Measurements from ENCODE around the gene RAX2.
"Not testable (repeated sequence)": the region's sequence is repeated elsewhere in the genome, so short reads cannot be mapped to it uniquely, and the experiment has no call there.

Gene RAX2

DNA sequence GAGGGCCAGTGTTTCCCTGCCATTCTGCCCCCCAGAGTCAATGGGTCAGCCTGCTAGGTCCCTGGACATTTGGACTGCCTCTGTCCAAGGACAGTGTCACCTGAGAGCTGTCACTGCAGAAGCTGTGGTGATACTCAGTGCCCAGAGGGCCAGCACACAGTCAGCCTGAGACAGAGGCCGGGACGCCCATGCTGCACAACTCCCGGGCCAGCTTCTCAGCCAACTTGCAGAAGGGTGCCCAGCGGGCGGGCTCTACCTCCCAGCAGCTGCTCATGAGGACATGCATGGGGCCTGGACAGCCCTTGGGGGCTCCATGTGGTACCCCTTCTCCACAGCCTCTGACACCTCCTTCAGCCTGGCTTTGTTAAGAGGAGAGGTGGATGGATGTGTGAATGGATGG is 3.8 kb upstream of the RAX2 start:
- no peak for DNase-seq

GRCh38 chr19:3775374-3775711 is 3.3 kb upstream of the RAX2 start:
- DNase-seq: no peak

DNA sequence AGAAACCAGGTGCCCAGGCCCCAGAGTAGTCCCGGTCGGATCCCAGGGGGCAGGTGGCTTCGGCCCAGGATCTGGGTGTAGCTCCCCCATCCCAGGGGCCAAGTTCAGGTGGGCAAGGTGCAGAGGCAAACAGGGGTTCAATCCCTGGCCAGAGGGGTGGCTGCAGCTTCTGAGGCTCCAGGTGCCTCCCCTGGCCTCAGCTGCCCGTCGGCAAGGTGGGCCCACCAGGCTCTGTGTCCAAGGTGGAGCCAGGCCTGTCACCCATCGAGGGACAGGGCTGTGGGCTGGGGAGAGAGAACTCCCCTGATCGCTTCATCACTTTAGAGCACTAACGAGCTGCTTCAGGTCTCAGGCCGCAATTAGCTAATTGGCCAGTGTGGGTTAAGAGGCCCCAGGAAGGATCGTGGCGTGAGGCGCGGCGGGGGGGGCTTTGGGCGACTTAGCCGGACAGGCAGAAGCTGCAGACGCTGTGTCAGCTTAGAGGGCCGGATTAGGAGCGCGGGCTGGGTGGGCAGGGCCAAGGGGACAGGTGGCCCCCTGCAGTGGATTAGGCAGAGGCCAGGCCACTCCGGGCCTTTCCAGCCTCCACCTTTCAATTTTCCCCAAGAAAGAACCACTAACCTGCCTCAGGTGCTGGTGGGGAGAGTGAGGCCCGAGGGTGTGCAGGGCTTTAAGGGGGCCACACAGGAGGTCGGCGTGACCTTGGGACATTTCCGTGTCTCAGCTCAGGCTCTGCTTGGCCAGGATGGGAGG is 2.8 kb upstream of the RAX2 start:
- no peak for DNase-seq

DNA sequence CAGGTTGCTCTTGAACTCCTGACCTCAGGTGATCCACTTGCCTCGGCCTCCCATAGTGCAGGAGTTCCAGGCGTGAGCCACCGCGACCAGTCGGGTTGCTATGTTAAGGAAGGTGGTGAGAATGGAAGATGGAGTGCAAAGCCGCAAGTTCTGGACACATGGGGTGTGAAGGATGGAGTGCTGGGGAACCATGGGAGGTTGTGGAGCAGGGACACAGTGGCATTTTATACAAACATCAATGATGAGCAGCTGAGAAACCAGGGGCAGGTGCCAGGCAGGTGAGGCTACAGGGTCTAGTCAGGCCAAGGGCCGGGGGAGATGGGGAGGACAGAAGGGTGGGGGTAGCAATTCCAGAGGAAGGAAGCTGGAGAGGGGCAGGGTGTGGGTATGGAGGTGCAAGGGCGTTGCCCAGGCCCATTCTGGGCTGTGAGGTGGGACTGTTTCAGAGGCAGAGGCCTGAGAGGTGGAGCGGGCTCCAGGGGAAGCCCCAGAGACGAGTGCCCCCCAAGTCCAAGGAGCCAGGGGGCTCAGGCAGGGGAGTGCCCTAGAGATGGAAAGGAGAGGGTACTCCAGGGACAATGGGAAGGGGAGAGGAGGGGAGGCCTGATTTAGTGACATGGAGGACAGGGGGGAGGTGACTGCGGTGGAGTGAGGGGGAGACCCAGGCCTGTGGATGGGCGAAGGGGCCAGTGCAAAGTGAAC is 1.9 kb upstream of the RAX2 start:
- no peak for DNase-seq

GRCh38 chr19:3771000-3771905 is 775 bp downstream of the RAX2 start:
- no peak for DNase-seq

DNA sequence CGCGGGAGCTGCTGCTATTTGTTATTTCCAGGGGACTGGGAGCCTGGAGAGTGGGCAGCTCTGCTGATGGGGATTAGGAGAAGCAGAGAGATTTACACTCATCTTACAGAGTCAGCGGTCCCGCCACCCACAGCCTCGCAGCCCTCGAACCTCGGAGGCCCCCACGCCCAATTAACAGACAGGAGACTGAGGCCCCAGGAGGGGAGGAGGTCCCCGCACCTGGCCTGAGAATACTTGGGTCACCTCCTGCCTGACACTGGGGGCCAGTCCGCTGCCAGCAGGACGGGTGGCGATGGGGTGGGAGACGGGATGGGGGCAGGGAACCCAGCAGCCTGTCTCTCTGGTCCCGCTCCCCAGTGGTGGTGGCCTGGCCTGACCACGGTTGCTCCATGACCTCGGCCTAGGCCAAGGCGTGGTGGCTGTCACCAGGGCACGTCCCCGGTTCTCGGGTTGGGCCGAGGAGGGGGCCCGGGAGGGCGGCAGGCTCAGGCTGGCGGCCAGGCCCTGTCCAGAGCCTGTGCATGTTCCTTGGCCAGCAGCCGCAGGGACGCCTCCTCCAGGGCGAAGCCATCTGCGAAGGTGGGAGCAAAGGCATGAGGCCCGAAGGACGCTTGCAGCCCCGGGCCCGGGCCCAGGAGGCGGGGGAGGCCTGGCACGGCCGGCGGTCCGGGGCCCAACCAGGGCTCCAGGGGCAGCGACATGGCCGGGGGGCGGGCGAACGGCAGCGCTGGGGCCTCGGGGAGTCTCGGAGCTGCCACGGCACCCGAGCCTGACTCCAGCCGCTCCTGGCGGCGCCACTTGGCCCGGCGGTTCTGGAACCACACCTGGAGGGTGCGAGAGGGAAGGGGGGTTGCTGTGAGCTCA is 1.7 kb downstream of the RAX2 start:
- DNase-seq: no peak

- DNase-seq: no peak
Observed at GRCh38 chr19:3769494-3769893, 2.5 kb downstream of the RAX2 start.

DNA sequence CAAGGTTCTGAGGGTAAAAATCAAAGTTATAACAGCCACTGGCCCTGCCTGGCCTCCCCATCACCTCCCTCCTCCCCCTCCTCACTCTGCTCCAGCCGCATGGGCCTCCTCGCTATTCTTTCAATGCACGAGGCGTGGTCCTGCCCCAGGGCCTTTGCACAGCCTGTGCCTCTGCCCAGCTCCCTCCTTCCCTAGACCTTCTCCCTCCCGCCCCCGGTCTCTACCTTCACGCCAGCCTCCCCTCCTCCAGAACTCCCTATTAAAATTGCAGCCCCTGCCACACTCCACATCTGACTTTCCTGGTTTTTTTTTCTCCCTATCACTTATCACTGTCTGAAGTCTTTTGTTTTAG is 3.3 kb downstream of the RAX2 start:
- DNase-seq: no peak

GRCh38 chr19:3768015-3768747 is 3.8 kb downstream of the RAX2 start:
- DNase-seq: no peak

DNA sequence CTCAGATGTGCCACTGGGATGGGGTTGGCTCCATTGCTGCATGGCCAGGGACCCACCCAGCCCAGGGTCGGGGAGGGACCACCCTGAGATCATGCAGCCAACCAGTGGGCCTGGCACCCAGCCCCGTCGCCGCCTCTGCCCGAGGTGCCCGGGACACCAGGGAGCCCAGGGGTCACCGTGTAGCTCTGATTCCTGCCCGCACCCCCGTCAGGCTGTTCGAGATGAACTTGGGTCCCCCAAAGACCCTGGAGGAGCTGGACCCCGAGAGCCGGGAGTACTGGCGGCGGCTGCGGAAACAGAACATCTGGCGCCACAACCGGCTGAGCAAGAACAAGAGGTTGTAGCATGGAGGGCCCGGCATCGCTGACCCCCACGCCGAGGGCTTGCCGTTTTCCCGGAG is 5.0 kb downstream of the RAX2 start:
- DNase-seq: no peak

GRCh38 chr19:3766520-3766919 is 5.5 kb downstream of the RAX2 start:
- no peak for DNase-seq

DNA sequence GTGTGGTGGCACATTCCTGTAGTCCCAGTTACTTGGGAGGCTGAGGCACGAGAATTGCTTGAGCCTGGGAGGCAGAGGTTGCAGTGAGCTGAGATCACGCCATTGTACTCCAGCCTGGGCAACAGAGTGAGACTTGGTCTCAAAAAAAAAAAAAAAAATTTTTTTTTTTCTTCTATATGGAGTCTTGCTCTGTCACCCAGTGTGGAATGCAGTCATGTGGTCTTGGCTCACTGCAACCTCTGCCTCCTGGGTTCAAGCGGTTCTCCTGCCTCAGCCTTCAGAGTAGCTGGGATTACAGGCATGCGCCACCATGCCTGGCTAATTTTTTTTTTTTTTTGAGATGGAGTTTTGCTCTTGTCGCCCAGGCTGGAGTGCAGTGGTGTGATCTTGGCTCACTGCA is 6.3 kb downstream of the RAX2 start:
- not testable (repeated sequence) for DNase-seq

GRCh38 chr19:3765121-3765520 is 6.9 kb downstream of the RAX2 start:
- DNase-seq: no peak

- peak; percentile 90 for DNase-seq
Observed at GRCh38 chr19:3762501-3763459, 9.2 kb downstream of the RAX2 start, which contains the start of gene MRPL54. MRPL54 (plus strand) TSS chr19:3762682; CDS start chr19:3762701, 19 bp downstream.

DNA sequence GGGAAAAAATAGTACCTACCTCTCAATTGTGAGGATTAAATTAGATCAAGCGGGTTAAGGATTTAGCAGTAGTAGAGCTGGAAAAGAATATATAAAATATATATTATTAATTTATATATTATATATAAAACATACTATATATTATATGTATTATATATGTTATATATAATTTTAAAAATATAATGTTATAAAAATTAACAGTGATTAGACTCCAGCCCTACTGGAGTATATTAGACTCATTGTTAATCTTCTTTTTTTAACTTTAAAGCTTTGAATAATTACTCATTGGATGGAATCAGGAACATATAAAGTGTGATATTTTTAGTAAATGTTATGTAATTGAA is 9.9 kb downstream of the RAX2 start:
- no peak for DNase-seq

GRCh38 chr19:3761382-3762129 is 10.5 kb downstream of the RAX2 start, which contains the start of gene APBA3:
APBA3 (minus strand) TSS chr19:3761692; CDS start chr19:3760264, 1,428 bp downstream.
- peak; percentile 13 for DNase-seq

DNA sequence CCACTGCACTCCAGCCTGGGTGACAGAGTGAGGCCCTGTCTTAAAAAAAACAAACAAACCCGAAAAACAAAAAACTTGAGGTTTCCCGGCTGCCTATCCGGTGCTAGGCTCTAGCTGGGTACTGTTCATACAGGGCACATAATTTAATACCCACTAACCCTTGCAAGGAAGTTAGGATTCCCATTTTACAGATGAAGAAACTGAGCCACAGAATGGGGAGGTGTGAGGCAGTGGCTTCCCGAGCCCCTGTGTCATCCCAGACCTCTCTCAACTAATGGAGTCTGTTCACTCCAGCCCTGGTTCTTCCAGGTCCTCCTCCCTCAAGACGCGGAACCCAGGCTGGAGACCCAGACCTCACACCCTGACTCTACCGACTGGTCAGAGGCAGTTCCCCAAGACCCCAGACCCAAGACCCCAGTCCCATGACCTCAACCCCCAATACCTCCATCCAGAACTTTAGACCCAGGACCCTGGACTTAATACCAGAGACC is 11.1 kb downstream of the RAX2 start:
- no peak for DNase-seq

DNA sequence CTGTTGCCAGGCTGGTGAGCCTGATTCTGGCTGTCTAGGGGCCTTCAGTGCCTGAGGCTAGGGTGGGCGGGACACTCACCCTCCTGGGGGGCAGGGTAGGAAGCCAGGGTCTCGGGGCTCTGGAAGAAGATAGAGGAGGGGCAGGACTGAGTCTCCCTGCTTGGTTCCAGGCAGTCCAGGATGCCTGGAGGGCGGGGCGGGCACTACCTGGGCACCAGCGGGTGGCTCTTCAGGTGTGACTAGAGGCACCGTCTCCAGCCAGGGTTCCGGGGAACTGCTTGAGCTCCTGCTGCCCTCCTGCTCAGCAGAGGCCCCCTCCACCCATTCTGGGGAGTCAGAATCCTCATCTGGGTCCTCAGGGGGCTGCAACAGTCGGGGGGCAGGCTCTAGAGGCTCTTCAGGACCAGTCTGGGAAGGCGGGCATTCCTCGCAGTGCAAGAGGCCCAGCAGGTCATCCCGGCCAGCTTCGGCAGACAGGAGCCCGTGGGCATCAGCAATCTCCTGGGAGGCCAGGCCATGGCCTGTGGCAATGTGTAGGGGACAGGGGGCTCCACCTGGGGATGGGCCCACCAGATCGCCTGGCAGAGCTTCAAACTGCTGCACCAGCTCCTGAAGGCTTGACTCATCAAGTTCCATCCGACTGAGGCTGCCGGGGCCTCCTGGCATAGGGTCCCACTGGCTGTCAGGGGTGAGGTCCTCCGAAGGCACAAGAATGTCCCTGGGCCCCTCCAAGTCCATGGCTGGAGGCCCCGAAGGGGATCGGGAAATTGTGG is 12.4 kb downstream of the RAX2 start:
- no peak for DNase-seq

DNA sequence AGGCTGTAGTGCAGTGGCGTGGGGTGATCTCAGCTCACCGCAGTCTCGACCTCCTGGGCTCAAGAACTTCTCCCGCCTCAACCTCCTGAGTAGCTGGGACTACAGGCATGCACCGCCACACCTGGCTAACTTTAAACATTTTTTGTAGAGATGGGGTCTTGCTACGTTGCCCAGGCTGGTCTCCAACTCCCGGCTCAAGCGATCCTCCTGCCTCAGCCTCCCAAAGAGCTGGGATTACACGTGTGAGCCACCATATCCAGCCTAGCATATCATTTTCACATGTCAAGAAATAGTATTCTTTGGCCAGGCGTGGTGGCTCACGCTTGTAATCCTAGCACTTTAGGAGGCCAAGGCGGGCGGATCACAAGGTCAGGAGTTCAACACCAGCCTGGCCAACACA is 13.7 kb downstream of the RAX2 start:
- DNase-seq: not testable (repeated sequence)
